Effector CD4-positive, alpha-beta T cell (primary cell): ENCODE data around the gene SLC1A7.

Source experiments
- DNase-seq: peaks from one replicate; pipeline ENCODE4 v3.0.0-alpha.2; 2020

The SLC1A7 gene

DNA sequence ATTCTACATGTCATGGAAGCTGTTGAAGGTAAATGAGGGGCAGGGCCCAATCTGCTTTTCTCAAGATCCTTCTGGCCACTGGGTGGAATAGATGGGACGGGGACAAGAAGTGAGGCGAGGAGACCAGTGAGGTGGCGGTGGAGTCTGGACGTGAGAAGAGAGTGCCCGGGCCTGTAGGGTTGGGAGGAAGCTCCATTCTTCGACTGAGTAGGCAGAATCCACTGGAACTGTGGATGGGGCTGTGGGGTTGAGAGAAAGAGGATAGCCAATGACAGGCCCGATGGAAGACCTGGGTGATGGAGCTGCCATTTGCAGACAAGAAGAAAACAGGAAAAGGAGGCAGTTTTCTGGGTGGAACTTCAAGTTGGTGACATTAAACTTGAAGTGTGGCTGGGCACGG, 10.3 kb downstream of the SLC1A7 start:
- no peak for DNase-seq

DNA sequence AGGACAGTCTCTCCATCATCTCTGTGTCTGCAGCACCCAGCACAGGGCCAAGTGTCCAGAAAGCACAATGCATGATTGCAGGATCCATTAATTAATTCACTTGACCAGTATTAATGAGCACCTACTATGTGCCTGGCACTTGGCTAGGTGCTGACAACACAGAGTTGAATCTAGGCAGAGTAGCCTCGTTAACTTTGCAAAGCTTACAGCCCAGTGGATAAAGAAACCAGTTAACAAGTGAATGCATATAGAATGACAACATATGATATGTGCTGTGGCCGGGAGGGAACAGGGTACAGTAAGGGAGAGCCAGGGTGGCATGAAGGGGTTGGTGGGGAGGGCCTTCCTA, 10.9 kb downstream of the SLC1A7 start:
- no peak for DNase-seq

DNA sequence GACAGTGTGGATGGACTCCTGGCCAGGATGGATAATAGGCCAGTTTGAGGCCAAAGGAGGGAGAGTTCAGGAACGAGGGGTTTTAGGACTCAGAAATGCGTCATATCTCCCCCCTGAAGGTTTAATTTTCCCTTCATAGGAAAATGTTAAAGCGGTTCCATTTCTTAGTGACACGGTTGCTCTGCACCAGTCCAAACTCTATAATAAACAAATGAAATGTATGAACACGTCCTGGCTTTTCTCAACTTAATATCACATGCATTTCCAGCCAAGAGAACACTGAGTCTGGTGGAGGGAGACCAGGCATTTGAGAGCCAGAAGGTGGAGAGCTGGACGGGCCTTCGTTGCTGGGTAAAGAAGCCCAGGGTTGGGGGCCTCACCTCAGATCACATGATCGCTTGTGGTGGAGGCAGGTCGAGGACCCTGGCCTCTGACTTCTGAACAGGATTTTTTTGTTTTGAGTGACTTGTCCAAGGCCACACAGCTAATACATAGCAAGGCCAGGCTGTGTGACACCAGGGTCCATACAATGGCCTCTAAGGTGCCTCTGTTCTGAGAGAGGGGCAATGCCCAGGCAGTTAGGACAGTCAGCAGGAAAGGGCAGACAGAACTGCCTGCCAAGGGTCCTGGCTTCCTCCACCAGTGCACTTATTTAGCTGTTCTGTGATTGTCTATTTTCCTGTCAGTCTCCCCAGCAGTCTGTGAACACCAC, 11.4 kb downstream of the SLC1A7 start:
- no peak for DNase-seq

DNA sequence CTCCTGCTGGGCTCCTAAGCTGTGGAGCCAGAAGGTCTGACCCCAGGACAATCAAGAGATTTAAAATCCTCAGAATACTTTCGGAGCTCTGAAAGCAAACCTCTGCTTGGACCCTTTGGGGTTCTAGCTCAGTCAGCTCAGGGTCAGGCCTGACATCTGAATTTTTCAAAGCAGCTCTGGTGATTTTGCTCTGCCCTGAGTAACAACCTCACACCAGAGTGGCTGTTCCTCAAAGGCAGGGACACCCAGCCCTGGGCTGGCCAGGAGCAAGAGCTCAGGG, 11.9 kb downstream of the SLC1A7 start:
- DNase-seq = no peak

DNA sequence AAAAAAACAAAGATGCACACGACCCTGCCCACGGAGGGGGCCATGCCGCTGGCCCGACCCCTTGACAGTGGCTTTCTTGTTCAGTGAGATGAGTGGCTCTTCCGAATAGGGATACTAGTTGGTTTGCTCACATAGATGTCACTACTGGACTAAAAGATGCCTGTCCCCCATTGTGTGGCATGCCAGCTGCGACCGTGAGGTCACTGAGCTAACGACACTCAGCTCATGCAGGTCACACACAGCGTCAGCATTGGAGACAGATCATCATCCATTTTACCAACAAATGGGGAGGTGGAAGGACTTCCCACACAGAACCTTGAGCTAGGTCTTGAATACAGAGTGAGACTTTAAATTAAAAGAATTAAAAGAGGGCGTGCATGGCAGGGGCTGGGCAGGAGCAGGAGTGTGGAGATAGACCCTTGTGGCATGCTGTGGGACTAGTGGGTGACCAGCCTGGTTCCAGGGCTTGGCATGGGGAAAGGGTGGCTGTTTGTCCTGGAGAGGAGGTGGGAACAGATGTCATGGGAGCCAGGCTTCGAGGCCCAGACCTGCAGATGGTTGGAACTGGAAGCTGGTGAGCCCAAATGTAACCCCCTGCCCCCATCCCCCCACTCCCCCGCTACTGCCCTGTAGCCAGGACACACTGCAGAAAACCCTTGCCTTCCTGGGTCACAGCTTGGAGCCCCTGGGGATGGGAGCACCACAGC, 12.4 kb downstream of the SLC1A7 start:
- no peak for DNase-seq

DNA sequence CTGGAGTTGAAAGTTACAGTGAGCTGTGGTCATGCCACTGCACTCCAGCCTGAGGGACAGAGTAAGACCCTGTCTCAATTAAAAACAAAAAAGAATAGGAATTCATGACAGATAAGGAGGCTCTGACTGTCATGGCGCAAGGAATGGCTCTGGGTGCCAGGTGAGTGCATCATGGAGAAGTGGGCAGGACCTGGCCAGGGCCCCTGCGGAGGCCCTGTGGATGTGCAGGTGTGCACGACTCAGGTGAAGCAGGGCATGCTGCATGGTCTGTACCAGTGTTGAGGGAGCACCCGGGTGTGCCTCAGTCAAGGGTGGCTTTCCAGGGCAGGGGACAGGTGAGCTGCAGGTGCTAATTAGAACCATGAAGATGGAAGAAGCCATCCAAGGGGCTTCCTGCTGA, 14.0 kb downstream of the SLC1A7 start:
- no peak for DNase-seq

DNA sequence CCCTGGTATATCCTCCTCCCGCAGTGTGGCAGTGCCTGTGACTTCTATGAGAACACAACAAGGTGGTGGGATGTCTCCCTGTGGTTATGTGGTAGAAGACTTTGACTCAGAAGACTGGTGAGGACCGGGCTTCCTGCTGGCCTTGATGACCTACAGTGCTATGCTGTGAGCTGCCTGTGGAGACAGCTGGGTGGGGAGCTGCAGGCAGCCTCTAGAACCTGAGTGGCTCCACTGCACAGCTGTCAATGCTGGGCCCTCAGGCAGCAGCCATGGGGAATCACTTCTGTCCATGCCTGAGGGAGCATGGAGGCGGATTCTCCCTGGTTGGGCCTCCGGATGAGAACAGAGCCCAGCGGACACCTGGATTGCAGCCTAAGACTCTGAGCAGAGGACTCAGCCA, 14.9 kb downstream of the SLC1A7 start:
- no peak for DNase-seq

DNA sequence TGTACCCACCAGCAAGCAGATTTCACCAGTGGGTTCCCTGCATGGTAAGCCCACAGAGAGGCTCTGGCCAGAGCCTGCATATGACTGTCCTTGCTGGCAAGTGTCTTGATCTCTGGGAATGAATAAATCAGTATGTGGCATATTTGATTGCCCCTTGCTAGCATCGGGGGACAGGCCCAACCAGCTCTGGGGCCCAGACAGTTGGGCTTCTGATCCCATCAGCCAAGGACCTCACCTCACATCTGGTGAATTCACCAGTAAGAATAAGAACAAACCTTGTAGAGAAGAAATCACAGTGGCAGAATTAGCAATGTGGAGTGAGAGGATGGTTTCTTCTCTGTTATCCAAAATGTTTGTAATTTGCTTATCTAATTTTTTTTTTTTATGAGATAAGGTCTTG, 15.9 kb downstream of the SLC1A7 start:
- DNase-seq = no peak

DNA sequence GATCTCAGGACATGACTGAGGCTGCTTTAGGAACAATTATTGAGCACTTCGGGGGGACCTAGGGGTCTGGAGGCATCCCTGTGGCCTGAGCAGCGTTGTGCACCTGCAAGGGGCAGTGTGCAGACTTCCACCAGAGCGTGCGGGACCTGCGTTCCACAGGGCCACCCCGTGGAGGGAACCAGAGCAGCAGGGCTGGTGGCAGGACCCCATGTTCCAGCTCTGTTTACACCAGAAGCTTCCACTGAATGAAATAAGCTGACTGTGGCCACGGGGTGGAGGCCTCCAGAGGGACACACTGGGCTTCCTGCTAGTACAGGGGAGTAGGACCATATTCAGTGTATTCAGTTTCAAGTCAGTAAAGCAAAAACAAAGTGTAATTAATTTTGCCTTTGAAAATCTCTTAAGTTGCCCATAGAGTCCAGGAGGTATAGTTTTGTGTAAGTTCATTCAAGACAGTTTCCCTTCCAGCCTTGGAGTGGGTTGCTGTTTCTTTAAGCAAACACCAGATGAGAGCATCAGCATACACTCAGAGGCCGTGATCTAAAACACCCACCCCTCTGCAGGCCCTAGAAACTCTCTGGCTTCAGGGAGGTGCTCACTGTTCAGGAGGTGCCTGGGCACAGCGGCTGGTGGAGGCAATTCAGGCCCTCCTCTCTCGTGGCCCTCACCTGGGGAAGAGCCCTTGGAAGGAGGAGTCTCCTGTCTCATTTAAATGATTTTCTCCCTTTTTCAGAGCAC, 16.6 kb downstream of the SLC1A7 start:
- DNase-seq = no peak

DNA sequence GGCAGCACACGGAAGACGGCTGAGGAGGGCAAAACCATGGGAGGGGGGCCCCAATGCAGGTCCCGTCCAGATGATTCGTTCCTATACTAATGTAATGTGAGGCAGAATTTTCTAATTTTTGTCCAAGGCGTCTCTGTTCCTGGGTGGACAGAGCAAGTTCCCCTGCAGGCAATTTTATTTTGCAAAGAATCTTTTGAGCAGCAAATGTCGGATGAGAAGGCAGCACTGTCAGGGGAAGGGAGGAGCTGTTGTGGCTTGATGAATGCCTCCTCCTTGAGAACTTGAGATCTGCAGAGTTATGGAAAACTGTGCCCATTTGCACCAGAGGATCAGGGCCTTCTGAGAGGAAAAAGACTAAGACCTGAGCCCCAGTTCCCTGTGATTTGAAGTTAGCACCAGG, 17.3 kb downstream of the SLC1A7 start:
- no peak for DNase-seq

DNA sequence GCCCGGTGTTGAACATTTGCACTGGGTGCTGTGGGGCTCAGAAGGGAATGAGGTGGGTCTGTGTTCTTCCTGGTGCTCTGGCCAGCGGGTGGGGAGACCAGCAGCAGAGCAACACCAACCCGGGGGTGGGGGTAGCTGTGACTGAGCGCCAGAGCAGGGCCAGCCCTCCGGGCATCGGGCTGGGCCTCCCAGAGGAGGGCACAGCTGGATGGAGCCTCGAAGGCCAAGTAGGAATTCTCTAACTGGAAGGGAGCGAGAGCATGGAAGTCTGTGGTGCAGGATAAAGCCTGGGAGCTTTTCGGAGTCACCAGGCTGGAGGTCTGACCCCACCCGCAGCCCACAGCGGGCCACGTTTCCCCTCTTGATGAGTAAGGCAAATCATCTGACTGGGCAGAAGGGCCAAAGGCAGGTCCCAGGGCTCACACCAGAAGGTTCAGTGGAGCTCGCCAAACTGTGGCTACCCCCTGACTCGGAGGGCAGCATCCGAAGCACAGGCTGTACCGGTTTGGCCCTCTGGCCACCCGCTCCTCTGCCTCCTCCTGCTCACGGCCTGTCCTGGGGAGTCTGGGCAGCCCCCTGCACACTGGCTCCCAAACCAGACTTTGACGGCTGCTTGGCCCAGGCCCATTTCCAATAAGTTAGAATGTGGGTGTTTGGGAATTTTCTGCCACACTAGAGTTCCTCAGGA, 18.8 kb downstream of the SLC1A7 start:
- DNase-seq = no peak

DNA sequence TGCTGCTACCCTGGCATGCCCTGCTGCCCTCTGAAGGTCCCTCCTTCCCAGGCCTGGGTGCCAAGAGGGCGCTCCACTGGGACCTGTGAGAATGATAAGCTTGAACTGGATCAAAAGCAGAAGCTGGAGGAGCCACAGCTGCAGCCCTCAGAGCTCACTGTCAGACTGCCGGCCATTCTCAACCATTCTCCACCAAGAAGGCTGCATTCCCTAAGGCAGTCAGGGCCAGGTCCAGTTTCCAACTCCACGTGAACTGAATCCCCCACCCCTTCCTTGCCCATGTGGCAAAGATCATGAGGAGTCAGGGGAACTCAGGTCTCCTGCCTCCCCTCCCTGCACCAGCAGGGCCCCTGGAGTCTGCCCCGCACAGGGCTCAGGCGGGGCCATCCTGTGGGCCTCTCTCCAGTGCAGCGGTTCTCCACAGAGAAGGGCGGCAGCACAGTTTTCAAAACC, 19.5 kb downstream of the SLC1A7 start:
- DNase-seq = no peak

DNA sequence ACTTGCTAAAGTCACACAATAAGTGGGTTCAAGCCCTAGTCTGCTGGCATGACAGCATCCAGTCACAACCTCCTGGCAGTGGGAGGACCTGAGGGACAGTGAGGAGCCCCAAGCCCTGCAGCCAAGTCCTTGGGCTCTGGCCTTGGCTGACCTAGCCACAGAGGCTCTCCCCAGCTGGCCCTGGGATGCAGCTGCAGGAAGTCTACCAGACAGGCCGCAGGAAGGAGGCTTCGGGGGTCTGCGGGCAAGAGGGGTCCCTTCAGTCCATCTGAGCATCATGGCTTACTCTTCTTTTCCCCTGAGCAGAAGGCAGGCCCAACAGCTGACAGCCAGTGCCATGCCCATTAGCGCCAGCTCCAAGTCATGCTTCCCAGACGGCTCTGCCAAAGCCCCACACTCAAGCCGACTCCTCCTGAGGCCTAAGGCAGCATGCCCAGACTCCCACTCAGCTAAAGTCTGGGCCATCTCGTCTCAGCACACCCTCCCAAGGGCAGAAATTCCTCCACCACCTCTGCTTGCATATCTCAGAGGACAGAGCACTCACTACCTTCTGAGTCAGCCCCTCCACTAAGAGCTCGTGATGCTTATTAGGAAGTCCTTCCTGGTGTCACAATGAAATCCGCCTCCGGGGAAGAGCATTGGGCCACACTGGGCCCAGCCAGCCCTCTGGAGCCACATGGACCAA, 20.1 kb downstream of the SLC1A7 start:
- DNase-seq = no peak

DNA sequence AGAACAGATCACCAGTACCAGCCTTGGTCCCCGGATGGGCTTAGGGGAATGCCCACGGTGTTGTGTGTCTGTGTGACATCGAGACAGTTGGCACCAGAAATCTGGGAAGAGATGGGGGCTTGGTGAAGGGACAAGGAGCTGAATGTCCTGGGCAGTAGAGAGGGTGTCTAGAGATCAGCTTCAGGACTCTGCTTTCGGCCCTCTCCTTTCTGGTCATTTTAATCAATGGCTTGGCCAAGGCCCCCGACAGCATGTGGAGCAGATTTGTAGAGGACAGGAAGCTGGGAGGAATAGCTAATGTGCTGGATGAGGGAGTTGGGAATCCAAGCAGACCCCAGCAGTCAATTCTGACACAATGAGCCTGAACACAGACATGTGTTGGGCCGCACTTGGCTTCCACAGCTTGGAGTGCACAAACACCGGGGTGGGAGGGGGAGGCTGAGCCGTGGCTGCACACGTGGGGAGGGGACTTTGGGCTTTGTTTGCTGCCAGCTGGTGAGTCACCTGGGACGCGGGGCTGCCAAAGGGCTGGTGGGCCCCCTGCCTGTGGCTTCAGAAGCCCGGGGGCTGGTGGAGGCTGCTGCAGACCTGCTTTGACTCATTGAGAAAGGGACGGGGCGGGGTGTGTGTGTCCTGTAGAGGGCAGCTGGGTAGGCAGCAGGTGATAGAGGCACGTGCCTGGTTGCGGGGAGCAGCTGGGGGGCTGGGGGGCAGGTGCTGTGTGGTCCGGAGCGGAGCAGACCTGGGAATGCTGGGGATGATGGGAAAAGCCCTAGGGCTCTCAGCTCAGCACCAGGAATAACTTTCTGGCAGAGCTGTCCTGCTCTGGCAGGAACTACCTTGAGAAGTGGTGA, 20.9 kb downstream of the SLC1A7 start:
- no peak for DNase-seq

DNA sequence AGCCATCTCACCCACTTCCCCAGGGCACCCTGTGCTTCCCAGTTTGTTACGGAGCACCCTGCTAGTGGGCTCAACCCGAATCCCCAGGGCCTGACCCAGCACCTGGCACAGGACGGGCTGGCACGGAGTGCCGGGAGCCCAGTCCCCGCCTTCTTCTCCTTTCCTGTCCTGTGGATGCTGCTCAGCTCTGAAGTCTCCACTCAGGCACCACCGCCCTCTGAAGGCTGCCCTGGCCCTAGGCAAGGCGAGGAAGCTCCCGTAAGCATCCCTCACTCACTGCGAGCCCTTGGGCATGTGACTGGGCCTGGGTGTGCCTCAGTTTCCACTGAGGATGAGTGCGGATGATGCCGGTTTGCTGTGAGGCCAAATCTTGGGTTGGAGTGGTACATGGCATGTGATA, 21.8 kb downstream of the SLC1A7 start:
- no peak for DNase-seq

DNA sequence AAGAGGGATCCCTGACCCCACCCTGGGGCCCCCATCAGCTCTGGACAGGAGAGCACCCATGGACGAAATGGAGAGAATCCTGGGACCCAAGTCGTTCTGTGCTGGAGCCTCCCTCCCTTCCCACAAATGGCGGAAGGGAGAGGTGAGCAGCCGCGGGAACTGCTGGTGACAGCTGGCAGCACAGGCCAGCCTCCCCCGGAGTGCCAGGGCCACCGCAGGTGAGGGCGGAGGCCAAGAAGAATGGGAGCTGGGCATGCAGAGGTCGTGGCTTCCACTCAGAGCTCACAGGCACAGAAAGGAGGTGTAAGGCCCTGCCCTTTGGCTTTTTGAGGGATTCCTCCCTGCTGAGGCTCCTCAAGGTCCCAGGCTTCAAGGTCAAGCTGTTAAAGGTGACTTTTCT, 24.6 kb downstream of the SLC1A7 start:
- no peak for DNase-seq

DNA sequence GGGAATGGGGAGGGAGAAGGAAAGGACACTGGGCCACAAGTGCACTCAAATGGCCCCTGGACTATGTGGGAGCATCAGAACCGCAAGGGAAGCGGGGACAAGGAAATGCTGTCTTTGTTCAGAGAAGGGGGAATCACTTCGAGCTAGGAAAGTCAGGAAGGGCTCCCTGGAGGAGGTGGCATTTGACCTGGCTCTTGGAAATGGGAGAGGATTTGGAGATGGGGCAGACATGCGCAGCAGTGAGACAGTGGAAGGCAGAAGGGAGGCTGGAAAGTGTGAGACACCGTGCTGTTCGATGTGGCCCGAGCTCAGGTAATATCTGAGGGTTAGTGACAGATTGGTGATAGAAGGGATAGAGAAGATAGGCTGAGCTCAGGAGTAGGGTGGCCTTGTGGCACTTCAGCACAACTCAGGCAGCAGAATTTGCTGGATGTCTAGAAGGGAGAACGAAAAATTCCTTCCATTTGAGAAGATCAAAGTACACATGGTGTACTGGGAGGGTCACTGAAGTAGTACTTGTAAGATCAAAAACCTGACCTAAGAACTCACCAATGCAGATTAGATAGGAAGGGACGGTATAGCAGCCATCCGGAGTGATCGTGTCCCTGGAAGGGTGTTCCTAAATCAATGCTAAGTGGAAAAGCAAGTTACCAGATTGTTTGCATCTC, 25.4 kb downstream of the SLC1A7 start:
- no peak for DNase-seq

DNA sequence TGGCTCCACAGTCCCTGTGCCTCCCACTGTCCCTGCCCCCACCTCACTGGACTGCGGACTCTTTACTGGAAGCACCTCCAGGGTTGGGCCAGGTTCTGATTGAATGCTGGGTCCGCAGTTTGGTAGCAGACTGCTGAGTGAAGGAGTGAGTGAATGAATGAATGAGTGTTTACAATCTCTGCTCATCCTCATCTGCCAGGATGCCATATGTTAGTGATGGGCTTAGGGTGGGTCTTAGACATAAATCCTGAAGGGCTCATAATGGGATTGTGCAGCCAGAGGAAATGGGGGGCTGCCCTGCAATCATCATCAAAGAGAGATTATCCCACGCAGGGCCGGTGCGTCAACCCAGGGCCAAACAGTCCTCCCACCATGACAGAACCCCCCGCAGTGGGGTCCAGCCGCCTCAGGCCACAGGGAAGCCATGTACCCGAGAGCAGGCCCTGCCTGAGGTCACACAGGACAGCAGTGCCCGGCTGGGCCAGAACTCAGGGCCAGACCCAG, 26.1 kb downstream of the SLC1A7 start:
- no peak for DNase-seq

DNA sequence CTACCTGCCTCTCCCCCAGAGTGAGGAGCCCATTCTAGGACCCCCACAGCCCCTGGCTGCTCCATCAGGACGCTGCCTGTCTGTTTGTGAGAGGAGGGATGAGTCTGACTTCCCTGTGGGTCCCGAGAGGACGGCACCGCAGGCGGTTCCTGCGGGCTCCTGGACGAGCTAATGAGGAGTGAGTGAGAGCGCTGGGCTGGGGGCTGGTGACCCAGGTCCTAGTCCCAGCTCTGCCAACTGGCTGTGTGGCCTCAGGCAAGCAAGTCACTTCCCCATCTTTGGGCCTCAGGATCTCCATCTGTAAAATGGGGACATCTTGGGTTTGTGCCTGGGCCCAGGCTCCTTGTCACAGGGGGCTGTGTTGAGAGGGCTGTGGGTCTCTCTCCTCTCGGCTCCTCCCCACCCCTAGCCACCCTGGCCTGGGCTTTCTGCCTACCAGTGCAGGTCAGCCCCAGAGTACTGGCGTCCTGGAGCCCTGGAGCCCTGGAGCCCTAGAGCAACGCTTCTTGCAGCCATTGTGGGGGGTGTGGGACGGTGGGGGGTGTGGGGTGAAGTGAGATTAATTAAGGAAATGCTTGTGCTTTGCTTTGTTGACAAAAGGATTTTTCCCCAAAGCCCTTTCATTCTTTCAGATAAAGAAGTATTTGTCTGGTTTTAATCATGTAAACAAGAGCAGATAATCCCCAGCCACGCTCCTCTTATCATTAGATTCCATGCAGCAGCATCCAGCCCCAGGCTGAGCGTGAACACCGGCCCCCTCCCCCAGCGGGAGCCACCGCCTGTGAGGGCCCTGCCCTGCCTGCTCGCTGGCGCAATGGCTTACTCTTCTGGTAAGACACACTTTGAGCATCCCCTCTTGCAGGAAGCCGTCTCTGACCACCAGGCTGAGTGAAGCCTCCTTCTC, 26.8 kb downstream of the SLC1A7 start:
- DNase-seq = no peak
